RWPE1 (cell line): Measurements from ENCODE around the gene NRP1.

Experiments
- CTCF ChIA-PET: fragments of 350-600 bp; sonication (Branson Sonifier 250); formaldehyde crosslinking; extraction: SDS; loops from one replicate; lab custom pipeline; 2021; lab: Yijun Ruan, JAX
- POLR2A ChIA-PET: fragments of 400-600 bp; formaldehyde crosslinking; extraction: SDS; loops from one replicate; lab custom pipeline; 2020; ENCODE audit warnings: antibody characterized with exemption; ENCODE audit not compliant: low non-redundant PET; lab: Yijun Ruan, JAX
- DNase-seq: peaks from one replicate; pipeline ENCODE4 v3.0.0; 2012; ENCODE audit warnings: low spot score
- H3K27ac ChIP-seq: fragments of 450-650 bp; 2 replicates; pipeline ENCODE4 v1.5.1; 2017
- CTCF ChIP-seq: fragments of 450-650 bp; conservative IDR thresholded peaks from 2 replicates; pipeline ENCODE4 v1.5.1; 2017; ENCODE audit warnings: low read depth, mild to moderate bottlenecking

The NRP1 gene

GRCh38 chr10:33244354-33244967, 90.0 kb downstream of the NRP1 start:
- no peak for DNase-seq
- POLR2A ChIA-PET = no interaction called here
- CTCF ChIA-PET = interaction anchor here (0.7 kb wide), 3 partner anchors 439 to 1314 kb away, joined by 3 to 5 read pairs (median 3); no protein-coding TSS in a partner anchor
- no peak for TF ChIP-seq CTCF
- no peak overlapping the region for H3K27ac ChIP-seq

- no peak for TF ChIP-seq CTCF
- H3K27ac ChIP-seq = no peak overlapping the region
- ChIA-PET POLR2A (no interaction called here), CTCF (no interaction called here)
- DNase-seq = no peak
Measured at GRCh38 chr10:33243703-33244102, 90.8 kb downstream of the NRP1 start.

GRCh38 chr10:33242931-33243330, 91.5 kb downstream of the NRP1 start:
- ChIA-PET POLR2A (no interaction called here), CTCF (interaction anchor here (0.7 kb wide), 1 partner anchor 841 kb away, joined by 7 read pairs; no protein-coding TSS in a partner anchor)
- H3K27ac ChIP-seq = no peak overlapping the region
- no peak for DNase-seq
- TF ChIP-seq CTCF = no peak

GRCh38 chr10:33241351-33241750, 93.1 kb downstream of the NRP1 start:
- no peak overlapping the region for H3K27ac ChIP-seq
- CTCF ChIA-PET = no interaction called here
- POLR2A ChIA-PET = no interaction called here
- no peak for DNase-seq
- TF ChIP-seq CTCF = no peak

- no peak for DNase-seq
- no peak overlapping the region for H3K27ac ChIP-seq
- CTCF ChIA-PET = no interaction called here
- POLR2A ChIA-PET = no interaction called here
- no peak for TF ChIP-seq CTCF
Measured at GRCh38 chr10:33240931-33241330, 93.5 kb downstream of the NRP1 start.

GRCh38 chr10:33240258-33240657, 94.2 kb downstream of the NRP1 start:
- POLR2A ChIA-PET = no interaction called here
- H3K27ac ChIP-seq = no peak overlapping the region
- TF ChIP-seq CTCF = no peak
- CTCF ChIA-PET = no interaction called here
- DNase-seq = no peak
